Tongue (tissue), 2 donors: Measurements from ENCODE around the gene GRSF1. TPM values are rescaled to one million over a fixed set of nuclear protein-coding genes. Genes with fewer than 3 reads are reported as not detected.
"Not testable (repeated sequence)": the region's sequence is repeated elsewhere in the genome, so short reads cannot be mapped to it uniquely, and the experiment has no call there.

Source experiments
- DNase-seq: peaks from one replicate; pipeline ENCODE4 v3.0.0-alpha.2; 2015
- total RNA-seq: library from RNA; depleted of rRNA; stranded (reverse); fragments of >200 nt; gene quantifications from one replicate; pipeline ENCODE4 v1.2.3, GENCODE V29; 2014

Gene GRSF1, protein sequence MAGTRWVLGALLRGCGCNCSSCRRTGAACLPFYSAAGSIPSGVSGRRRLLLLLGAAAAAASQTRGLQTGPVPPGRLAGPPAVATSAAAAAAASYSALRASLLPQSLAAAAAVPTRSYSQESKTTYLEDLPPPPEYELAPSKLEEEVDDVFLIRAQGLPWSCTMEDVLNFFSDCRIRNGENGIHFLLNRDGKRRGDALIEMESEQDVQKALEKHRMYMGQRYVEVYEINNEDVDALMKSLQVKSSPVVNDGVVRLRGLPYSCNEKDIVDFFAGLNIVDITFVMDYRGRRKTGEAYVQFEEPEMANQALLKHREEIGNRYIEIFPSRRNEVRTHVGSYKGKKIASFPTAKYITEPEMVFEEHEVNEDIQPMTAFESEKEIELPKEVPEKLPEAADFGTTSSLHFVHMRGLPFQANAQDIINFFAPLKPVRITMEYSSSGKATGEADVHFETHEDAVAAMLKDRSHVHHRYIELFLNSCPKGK
- total RNA-seq: 142 TPM

DNA sequence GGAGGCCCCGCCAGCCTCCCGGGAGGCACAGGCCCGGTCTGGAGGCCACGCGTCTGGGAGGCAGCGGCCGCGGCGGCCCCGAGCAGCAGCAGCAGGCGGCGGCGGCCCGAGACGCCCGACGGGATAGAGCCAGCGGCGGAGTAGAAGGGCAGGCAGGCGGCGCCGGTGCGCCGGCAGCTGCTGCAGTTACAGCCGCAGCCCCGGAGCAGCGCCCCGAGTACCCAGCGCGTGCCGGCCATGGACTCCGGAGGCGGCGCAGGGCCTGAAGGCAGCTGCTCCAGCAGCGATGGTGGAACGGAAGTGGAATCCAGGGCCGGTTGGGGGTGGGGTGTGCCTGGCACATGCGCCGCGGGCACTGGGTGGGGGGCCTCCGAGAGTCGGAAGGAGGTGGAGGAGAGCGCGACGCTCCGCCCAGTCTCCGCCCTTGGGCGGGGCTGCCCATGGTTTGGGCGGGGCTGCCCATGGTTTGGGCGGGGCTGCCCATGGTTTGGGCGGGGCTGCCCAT is at the start of gene GRSF1:
GRSF1 (minus strand) TSS at position 302 of the 505 bp plus-strand sequence; CDS start at position 239, 63 bp downstream.
- DNase-seq: peak; percentile 96

GRCh38 chr4:70885174-70885573 is 45.5 kb upstream of the GRSF1 start:
- DNase-seq: no peak

GRCh38 chr4:70880739-70881138 is 41.0 kb upstream of the GRSF1 start:
- DNase-seq: no peak

- no peak for DNase-seq
These were observed 37.9 kb upstream of the GRSF1 start for GRCh38 chr4:70877556-70877955.

DNA sequence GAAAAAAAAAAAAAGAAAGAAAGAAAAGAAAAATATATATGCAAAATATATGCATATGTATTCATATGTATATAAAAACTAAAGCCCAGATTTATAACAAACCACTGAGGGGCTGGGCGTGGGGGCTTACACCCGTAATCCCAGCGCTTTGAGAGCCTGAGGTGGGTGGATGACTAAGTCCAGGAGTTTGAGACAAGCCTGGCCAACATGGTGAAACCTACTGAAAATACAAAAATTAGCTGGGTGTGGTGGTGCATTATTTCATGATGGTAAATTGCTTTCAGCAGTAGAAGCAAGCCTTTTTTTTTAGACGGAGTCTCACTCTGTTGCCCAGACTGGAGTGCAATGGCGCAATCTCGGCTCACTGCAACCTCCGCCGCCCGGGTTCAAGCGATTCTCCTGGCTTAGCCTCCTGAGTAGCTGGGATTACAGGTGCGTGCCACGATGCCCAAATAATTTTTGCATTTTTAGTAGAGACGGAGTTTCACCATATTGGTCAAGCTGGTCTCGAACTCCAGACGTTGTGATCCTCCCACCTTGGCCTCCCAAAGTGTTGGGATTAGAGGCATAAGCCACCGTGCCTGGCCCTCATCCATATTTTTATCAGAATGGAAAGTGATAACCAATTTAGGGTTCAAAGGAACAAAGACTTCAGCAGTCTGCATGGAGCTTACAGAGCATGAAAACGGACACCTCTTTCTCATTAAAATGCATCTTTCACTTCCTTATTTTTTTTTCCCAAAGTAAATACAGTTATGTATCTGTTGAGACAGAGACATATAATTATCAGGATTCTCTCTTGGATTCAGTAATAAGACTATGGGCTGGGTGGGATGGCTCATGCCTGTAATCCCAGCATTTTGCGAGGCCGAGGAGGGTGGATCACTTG is 34.8 kb upstream of the GRSF1 start:
- no peak for DNase-seq

- no peak for DNase-seq
These were observed 33.5 kb upstream of the GRSF1 start for GRCh38 chr4:70873216-70873615.

DNA sequence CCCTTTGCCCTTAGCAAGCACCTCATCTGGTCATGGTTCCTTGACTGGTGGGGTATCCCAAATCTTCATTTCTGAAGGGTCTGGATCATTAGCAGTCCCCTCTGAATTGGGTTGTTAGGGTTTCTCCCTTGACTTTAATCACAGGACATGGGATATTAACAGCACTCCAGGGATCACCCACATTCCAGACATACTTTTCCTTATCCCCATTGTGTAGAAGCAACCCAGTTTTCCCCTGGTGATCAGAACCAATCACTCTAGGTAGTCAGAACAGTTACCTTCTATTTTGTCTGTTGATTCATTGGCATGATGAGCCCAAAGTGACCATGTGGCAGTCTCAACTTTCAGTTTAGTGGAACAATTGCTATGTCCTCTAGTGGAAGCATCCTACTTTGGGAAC is 29.1 kb upstream of the GRSF1 start:
- DNase-seq: no peak

DNA sequence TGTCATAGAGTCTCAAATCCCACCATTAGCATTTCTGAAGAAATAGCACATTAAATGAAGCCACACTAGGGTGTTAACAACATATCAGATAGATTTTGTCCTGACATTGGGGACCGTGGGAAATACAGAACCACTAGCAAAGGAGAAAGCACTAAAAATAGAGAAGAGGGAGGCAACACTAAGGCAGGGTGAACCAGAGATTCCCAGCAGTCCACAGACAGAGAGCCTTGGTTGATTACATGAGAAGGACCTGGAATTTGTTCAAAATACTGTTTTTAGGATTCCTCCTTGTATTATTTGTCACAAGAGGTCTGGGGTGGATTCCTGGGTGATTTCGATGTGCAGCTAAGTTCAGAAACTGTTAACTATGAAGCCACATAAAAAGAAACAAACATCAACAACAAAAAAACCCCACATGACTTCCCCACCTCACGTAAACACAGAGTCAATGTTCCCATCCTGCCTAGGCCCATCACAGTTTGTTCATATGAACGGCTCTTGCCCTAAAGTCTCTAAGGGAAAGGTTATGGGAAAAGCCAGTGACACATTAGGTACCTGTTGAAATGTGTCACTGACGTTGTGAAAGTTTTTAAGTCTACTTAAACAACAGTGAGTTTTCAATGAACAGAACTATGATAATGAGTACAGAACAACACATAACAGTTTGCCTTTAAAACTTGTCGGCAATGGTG is 23.6 kb upstream of the GRSF1 start:
- DNase-seq: no peak

DNA sequence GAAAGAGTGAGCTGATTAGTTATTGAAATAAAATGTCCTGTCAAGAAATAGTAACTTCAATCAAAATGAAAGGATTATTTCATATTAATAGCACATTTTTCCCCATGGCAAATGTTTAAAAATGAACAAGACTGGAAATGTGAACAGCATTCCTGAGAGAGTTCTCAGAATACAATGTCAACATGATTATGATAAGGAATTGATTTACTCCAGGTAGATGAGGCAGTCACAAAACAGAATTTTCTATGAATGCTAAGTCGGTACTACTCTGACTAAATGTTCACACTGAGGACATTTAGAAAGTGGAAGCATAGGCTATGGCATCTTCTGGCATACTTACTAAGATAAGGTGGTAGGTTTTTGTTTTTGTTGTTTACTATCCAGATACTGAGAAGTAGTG is 19.4 kb upstream of the GRSF1 start:
- DNase-seq: no peak

DNA sequence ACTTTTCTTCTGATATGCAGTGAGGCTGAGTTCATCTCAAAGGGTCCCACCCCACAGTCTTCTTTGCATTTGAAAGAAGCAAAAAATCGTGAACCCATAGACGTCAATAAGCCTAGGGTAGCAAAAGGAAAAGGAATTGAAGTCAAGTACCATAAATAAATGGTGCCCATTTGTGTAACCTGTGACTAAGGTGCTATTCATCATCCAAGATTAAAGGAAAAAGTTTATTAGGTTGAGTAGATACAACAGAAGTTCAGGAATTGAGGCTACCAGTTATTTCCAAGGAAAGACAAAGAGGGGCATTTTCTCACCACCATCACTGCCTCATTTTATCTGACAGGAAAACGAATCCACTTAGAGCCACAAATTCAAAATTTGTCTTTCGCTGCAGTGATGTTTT is 18.8 kb upstream of the GRSF1 start:
- no peak for DNase-seq

DNA sequence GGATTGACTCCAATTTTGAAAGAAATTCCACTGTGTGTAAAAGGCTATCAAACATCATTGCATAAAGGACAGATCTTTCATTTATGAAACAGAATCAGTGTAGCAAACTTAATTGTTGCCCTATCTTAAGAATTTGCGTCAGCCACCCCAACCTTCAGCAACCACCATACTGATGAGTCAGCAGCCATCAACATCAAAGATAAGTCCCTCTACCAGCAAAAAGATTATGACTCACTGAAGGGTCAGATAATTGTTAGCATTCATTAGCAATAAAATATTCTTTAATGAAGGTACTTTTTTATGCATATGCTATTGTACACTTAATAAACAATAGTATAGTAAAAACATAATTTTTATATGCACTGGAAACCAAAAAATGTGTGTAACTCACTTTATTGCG is 15.8 kb upstream of the GRSF1 start:
- no peak for DNase-seq

- no peak for DNase-seq
These were observed 9.6 kb upstream of the GRSF1 start for GRCh38 chr4:70849291-70849690.

DNA sequence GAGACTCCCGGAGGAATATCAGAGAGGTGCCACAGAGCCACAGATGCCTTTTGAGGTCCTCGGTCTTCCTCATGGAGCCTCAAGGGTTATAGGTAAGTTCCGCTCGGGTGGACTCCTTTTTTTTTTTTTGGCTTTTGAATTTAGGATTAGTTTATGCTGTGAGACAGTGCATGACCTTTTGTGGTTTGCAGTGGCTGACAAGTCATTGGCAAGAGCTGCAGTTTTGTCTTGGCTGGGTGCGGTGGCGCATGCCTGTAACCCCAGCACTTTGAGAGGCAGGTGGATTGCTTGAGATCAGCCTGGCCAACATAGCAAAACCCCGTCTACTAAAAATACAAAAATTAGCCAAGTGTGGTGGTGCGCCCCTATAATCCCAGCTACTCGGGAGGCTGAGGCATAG is 4.5 kb upstream of the GRSF1 start:
- no peak for DNase-seq

DNA sequence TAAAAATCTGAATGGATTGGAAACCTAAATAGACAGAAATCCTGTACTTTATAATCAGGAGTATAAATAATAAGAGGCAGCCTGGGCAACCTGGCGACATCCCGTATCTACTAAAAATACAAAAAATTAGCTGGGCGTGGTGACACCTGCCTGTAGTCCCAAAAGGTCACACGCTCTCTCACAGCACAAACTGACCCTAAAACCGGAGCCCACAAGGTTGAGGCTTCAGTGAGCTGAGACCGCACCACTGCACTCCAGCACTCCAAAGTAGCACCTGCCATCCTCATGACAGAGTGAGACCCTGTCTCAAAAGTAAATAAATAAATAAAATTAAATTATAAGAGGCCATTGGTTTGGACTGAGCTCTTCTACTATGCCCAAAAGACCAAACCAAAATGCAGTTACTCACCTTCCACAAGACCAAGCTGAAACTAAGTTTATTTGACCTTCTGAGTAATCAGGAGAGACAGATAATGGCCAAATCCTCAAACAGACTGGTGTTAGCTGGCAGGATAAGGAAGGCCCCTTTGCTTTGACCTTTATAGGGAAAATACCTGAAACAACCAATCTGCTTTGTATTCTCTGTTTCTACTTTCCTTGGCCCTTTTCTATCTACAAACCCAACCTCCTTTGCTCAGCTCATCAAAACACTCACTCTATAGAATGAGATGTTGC is 3.2 kb upstream of the GRSF1 start:
- DNase-seq: no peak

DNA sequence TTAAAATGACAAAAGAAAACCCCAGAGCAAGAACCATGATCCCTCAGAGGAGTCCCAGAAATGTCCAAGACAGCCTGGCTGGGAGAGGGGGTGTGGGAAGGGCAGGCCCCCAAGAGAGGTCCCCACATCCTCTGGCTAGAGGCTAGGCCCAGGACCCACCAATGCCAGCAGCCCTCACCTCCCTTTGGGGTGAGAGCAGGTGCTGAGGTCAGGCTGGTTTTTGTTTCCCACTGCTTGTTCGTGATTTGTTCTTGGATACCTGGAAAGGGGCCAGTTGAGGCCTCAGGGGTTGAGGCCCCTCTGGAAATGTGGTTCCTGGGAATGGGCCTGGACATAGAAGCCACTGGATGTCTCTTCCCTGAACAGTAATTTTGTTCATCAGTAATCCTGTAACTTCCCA is 2.3 kb upstream of the GRSF1 start:
- peak; percentile 22 for DNase-seq

DNA sequence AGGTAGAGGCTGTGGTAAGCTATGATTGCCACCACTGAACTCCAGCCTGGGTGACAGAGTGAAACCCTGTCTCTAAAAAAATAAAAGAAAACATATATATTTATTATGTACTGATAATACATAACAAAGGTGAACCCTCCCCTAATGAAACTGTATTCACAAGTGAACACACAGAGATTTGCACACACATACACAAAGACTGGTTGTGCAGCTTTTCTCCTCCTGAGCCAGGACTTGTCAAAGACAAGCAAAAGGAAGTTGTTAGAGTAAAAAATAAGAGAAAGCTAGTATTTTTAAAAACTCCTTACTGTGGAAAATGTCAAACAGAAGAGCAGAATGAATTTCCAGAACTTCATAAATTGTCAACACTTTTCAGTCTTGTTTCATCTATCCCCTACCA is 1.5 kb upstream of the GRSF1 start:
- no peak for DNase-seq

GRCh38 chr4:70840631-70841030 is 941 bp upstream of the GRSF1 start:
- not testable (repeated sequence) for DNase-seq

DNA sequence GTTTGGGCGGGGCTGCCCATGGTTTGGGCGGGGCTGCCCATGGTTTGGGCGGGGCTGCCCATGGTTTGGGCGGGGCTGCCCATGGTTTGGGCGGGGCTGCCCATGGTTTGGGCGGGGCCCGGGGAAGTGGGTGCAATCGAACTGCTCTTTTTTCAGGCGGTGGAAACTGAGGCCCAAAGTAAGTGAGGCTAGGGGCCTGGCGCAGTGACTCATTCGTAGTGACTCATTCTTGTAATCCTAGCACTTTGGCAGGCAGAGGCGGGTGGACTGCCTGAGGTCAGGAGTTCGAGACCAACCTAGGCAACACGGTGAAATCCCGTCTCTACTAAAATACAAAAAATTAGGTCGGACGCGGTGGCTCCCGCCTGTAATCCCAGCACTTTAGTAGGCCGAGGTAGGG is 447 bp upstream of the GRSF1 start:
- peak; percentile 27 for DNase-seq

DNA sequence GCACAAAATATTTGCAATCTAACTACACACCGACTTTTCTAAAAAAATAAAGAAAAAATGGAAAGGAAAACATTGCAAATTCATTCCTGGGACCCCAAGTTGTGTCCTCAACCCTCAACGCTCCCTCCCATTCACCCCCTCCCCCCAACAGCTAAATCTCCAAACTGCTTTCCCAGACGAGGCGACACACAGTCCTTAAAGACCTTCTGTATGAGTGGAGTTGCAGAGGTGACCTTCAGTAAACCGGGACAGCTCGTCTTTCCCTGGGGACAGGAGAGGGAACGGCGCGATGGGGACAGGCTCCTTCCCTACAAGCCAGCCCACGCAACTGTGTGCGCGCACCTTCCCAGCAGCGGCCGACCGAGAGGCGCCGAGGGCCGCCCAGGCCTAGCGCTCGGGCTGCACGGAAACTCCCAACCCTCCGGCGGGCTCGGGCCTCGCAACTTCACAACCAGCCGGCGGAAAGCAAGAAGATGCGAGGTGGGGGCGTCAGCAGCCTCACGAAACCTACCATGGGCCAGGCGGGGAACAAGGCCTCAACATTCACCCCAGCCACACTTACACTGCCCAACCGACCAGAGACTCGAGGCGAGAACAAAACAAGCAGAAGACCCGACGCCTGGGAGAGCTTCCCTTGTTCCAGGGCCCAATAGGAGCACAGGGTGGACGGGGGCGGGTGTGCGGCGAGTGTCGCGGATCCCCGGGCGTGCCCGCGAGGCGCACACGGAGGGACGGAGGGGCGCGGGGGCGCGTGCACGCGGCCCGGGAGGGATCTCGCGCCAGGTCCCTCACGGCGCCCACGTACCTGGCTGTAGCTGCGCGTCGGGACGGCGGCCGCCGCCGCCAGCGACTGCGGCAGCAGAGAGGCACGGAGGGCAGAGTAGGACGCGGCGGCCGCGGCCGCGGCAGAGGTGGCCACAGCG is 763 bp downstream of the GRSF1 start:
- DNase-seq: peak; percentile 76

- DNase-seq: peak; percentile 66
These were observed 1.5 kb downstream of the GRSF1 start for GRCh38 chr4:70838204-70838603.

DNA sequence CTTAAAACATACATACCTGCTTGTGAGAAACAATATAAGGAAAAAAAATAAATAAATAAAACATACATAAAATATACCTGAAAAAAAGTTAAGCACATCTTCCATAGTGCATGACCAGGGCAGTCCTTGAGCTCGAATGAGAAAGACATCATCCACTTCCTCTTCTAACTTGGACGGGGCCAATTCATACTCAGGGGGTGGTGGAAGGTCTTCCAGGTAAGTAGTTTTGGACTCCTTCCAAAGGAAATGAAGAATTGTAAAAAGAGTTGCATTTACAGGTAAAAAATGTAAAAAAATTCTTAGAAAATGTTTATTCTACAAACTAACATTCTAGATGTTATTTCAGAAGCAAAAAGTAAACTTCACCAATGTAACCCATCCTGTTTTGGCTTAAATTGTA is 3.6 kb downstream of the GRSF1 start:
- no peak for DNase-seq
